ENCODE measurements around the gene DGKD.
"Not testable (repeated sequence)": the region's sequence is repeated elsewhere in the genome, so short reads cannot be mapped to it uniquely, and the experiment has no call there.

The DGKD gene

GRCh38 chr2:233353769-233354499, at the start of gene DGKD:
Gene DGKD (plus strand): TSS chr2:233354494. CDS start chr2:233354519, 25 bp downstream.
- DNase-seq (ENCODE audit: low read depth in 2 of 3, low spot score in 2 of 3), result peak; percentile 51 to 59 (median 56)

DNA sequence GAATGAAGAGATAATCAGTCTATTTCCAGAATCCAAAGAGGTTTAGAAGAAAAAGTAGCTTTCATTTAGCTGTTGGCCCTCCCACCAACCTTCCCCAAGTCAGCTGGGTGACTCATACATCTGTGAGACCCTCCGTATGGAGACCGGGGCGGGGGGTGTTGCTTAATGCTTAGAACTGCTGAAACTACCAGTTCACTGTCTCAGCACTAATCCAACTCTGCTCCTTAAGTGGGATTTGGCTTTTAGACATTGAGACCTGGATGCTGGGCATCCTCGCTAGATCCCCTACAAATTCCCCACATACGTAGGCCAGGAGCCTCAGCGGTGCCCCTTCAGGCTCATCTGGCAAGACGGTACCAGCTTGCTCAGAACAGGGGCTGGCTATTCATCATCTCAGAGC, 46.7 kb upstream of the DGKD start, which contains the start of gene SAG:
Gene SAG, plus strand, starts transcription at position 252 of the 400 bp plus-strand sequence. CDS start 1,374 bp downstream, outside the sequence.
- DNase-seq (ENCODE audit: low read depth in 2 of 3, low spot score in 2 of 3), result no peak

- no peak for DNase-seq (ENCODE audit: low read depth in 2 of 3, low spot score in 2 of 3)
Observed at GRCh38 chr2:233311241-233311926, 42.9 kb upstream of the DGKD start.

DNA sequence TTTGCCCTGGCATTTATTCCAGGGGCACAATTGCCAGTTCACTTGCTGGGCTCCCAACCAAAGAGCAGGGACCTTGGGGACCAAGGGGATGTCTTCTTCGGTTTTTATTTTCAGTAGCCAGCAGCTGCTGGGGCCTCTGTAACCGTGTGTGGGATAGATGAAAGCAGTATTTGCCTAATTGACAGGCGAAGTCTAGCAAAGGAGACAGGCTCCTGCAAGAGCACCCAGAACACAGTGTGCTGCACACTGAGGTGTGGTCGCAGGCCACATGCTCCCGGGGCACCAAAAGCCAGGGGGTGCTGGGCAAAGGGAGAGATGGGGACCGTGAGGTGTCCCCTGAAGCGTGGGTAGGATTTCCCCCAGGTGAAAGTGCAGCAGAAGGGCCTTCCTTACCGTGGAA, 41.4 kb upstream of the DGKD start:
- DNase-seq (ENCODE audit: low read depth in 2 of 3, low spot score in 2 of 3), result no peak

GRCh38 chr2:233314180-233314925, 39.9 kb upstream of the DGKD start:
- DNase-seq (ENCODE audit: low read depth in 2 of 3, low spot score in 2 of 3), result no peak

- no peak for DNase-seq (ENCODE audit: low read depth in 2 of 3, low spot score in 2 of 3)
Observed at GRCh38 chr2:233317196-233317943, 36.9 kb upstream of the DGKD start.

DNA sequence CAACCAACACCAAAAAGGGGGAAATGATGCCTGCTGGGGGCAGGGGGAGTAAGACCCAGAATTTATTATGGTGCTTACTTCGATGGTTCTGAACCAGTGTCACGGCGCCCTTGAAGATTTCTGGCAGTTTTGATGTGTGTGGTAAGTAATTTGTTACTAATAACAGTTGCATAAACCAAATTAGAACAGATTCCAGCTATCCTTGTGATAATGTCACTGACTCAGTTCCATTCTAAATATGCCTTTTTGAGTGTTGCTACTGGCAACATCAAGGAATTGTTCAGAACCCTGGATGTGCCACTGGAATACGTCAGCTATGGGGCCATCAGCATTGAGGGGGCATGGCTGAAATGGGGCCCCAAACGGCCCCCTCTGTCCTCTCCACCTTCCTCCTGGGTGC, 35.0 kb upstream of the DGKD start:
- no peak for DNase-seq (ENCODE audit: low read depth in 2 of 3, low spot score in 2 of 3)

GRCh38 chr2:233320470-233320869, 33.8 kb upstream of the DGKD start:
- no peak for DNase-seq (ENCODE audit: low read depth in 2 of 3, low spot score in 2 of 3)

GRCh38 chr2:233321166-233321565, 33.1 kb upstream of the DGKD start:
- DNase-seq (ENCODE audit: low read depth in 2 of 3, low spot score in 2 of 3), result no peak

DNA sequence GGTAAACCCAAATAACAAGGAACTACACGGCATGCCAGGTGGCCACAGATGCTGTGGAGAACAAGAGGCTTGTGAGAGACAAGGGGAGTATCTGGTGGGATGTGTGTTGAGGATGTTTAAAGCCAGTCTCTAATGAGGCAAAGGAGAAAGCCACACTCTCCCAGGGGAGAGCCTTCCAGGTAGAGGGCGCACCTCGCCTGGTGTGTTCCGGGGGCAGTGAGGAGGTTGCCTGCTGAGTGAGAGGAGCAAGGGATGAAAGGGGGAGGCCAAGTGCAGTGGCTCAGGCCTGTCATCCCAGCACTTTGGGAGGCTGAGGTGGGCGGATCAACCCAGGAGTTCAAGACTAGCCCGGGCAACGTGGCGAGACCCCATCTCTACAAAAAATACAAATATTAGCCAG, 30.4 kb upstream of the DGKD start:
- DNase-seq (ENCODE audit: low read depth in 2 of 3, low spot score in 2 of 3), result no peak

GRCh38 chr2:233325256-233325655, 29.0 kb upstream of the DGKD start:
- DNase-seq (ENCODE audit: low read depth in 2 of 3, low spot score in 2 of 3), result no peak

DNA sequence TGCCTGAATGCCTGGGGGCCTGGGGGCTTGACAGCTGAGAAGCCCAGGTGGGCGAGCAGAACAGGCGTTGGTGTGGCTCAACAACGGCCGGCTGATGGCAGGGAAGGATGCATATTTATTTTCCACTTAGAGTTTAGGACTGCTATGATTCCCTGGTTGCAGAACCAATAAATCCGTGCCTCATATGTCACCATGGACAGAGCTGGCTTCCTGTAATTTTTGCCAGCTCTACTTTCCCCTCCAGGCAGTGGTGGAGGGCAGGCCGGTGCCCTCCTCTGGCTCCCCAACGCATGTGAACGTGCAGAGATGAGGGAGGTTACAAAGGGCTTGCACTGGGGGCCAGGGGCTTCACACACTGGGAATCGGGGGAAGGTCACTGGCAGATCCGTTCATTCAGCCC, 28.5 kb upstream of the DGKD start:
- no peak for DNase-seq (ENCODE audit: low read depth in 2 of 3, low spot score in 2 of 3)

GRCh38 chr2:233326500-233326899, 27.8 kb upstream of the DGKD start:
- no peak for DNase-seq (ENCODE audit: low read depth in 2 of 3, low spot score in 2 of 3)

GRCh38 chr2:233328922-233329321, 25.4 kb upstream of the DGKD start:
- no peak for DNase-seq (ENCODE audit: low read depth in 2 of 3, low spot score in 2 of 3)

GRCh38 chr2:233329489-233330135, 24.7 kb upstream of the DGKD start:
- DNase-seq (ENCODE audit: low read depth in 2 of 3, low spot score in 2 of 3), result no peak

- DNase-seq (ENCODE audit: low read depth in 2 of 3, low spot score in 2 of 3), result peak in 2 of 3 experiments; percentile 31 to 33
Observed at GRCh38 chr2:233331536-233331935, 22.8 kb upstream of the DGKD start.

GRCh38 chr2:233332125-233332524, 22.2 kb upstream of the DGKD start:
- DNase-seq (ENCODE audit: low read depth in 2 of 3, low spot score in 2 of 3), result no peak

GRCh38 chr2:233334915-233335314, 19.4 kb upstream of the DGKD start:
- no peak for DNase-seq (ENCODE audit: low read depth in 2 of 3, low spot score in 2 of 3)

- DNase-seq (ENCODE audit: low read depth in 2 of 3, low spot score in 2 of 3), result not testable (repeated sequence)
Observed at GRCh38 chr2:233336091-233336490, 18.2 kb upstream of the DGKD start.

- DNase-seq (ENCODE audit: low read depth in 2 of 3, low spot score in 2 of 3), result no peak
Observed at GRCh38 chr2:233336541-233336940, 17.8 kb upstream of the DGKD start.

DNA sequence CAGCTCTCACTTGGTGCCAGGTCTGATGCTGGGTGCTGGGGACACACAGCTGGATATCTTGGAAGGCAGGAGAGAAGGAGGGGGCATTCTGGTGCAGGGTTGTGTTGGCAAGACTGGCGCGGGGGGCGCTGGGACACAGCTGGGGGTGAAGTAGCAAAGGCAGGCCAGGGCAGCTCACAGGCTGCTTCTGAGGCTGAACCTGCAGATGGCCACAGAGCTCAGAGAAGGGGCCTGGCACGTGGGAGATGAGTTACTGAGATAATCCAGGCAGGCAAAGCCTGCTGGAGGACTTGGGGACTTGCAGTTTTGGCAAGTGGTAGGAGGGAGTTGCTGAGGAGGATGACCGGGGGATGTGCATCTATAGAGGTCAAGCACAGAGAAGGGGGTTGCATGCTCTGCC, 16.2 kb upstream of the DGKD start:
- no peak for DNase-seq (ENCODE audit: low read depth in 2 of 3, low spot score in 2 of 3)

Measured in activated CD8-positive, alpha-beta memory T cell treated with anti-CD3 and anti-CD28 coated beads for 48 hours (primary cell).